ENCODE measurements around the gene RPF1. TPM values are rescaled to one million over a fixed set of nuclear protein-coding genes. Genes with fewer than 3 reads are reported as not detected.

Gene RPF1
- total and polyA plus RNA-seq, 2 of the 4 experiments (the other 2 are of a cell fraction) = 28.4 to 30.3 TPM

DNA sequence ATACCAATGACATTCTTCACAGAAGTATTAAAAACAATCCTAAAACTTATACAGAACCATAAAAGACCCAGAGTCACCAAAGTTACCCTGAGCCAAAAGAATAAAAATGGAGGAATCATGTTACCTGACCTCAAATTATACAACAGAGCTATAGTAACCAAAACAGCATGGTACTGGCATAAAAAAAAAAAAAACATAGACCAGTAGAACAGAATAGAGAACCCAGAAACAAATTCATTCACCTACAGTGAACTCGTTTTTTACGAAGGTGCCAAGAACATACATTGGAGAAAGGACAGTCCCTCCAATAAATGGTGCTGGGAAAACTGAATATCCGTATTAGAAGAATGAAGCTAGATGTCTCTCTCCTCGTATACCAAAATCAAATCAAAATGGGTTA, 30.0 kb downstream of the RPF1 start:
- no peaks in the 10 kb centered on the region for H3K36me3 ChIP-seq (ENCODE audit: control insufficient read depth, insufficient read depth, low read length)
- no peak overlapping the region for H2BK15ac ChIP-seq (ENCODE audit: low read depth, low read length)
- H3K27ac ChIP-seq (ENCODE audit: insufficient read depth, low read length) = no peak overlapping the region
- BruUV-seq (replicated peaks) = no TSS peak
- H3K9me3 ChIP-seq (ENCODE audit: control insufficient read depth, insufficient read depth, low read length) = no peaks in the 10 kb centered on the region
- WGBS, 2 experiments (ENCODE audit: extremely low coverage in 2 of 2, insufficient read length in 1 of 2) = no CpG with 5 or more reads among the region's 4 CpGs
- H2AK9ac ChIP-seq (replicated peaks; ENCODE audit: low read depth, low read length, poor library complexity) = no peak overlapping the region
- H2BK120ac ChIP-seq (ENCODE audit: low read depth, low read length) = no peak overlapping the region
- H3K14ac ChIP-seq (replicated peaks; ENCODE audit: low read depth, low read length) = no peak overlapping the region
- H4K8ac ChIP-seq (ENCODE audit: low read depth in 2 of 2, low read length in 2 of 2) = no peak overlapping the region
- H3K4me1 ChIP-seq (ENCODE audit: control insufficient read depth, insufficient read depth, low read length) = peaks cover 2% of the 10 kb centered on the region; the same call in 1 of the 2 replicates
- peaks cover 15% of the 10 kb centered on the region for H4K20me1 ChIP-seq (ENCODE audit: insufficient read depth, low read length)
- TF ChIP-seq RFX5 (IDR thresholded peaks at IDR 0.05; ENCODE audit: low read depth, low read length) (no peak), MAFK (IDR thresholded peaks at IDR 0.05; ENCODE audit: low read depth, low read length) (no peak)
- intact Hi-C loops (cut with micrococcal nuclease) (loop anchor here (5.0 kb wide), 1 partner anchor 367 kb away; the partner anchor contains the start of gene PRKACB), dilution Hi-C loops (cut with HindIII; ENCODE audit: low sequenced_read_pairs, unreplicated experiment) (no loop called here), in situ Hi-C loops (cut with MboI; ENCODE audit: low sequenced_read_pairs) (no loop called here)
- H3K4ac ChIP-seq (ENCODE audit: low read depth, low read length) = no peak overlapping the region
- no peak overlapping the region for H3K18ac ChIP-seq (ENCODE audit: low read depth, low read length)
- no peaks in the 10 kb centered on the region; the same call in 1 of the 2 replicates for H3K9me1 ChIP-seq (ENCODE audit: insufficient read depth, low read length)
- no peak overlapping the region for H3K56ac ChIP-seq (ENCODE audit: extremely low read depth, insufficient read depth, low read length)
- ATAC-seq (ENCODE audit: low read depth) (no peak), DNase-seq (no peak)
- no peak overlapping the region for H3K9ac ChIP-seq (ENCODE audit: low read depth, low read length)
- no peaks in the 10 kb centered on the region for H3K27me3 ChIP-seq (ENCODE audit: control insufficient read depth, insufficient read depth, low read length)
- no peak overlapping the region for H2AFZ ChIP-seq (replicated peaks; ENCODE audit: low read length, poor library complexity)
- ChIA-PET CTCF (no interaction called here), POLR2A (ENCODE audit: unreplicated experiment) (no interaction called here)
- no peak overlapping the region for H2BK20ac ChIP-seq (ENCODE audit: low read depth, low read length)
- H3K79me1 ChIP-seq (ENCODE audit: low read depth in 1 of 2, low read length in 2 of 2) = peaks cover 5 to 15% of the 10 kb centered on the region in 2 experiments; a peak in 3 of 4 replicates
- H3K23ac ChIP-seq (ENCODE audit: low read depth, low read length) = no peak overlapping the region
- H4K5ac ChIP-seq (ENCODE audit: low read depth, low read length) = no peak overlapping the region
- no peak overlapping the region for H2AK5ac ChIP-seq (ENCODE audit: low read depth, low read length)
- no peak overlapping the region for H3K4me2 ChIP-seq (ENCODE audit: low read depth, low read length)
- no peak overlapping the region for H2BK5ac ChIP-seq (ENCODE audit: low read depth, low read length, poor library complexity, severe bottlenecking)
- H3K4me3 ChIP-seq (ENCODE audit: insufficient read depth, low read depth, low read length) = no peak overlapping the region
- no peak overlapping the region for H4K91ac ChIP-seq (ENCODE audit: insufficient read depth, low read depth, low read length)

Data from IMR-90 (cell line).